ENCODE results near the gene TMEM43. TPM values are rescaled to one million over a fixed set of nuclear protein-coding genes. Genes with fewer than 3 reads are reported as not detected.

The TMEM43 gene
- total and polyA plus RNA-seq, 2 of the 8 experiments (the other 6 are each of a cell fraction or from before 2014, with no cell fraction given): 27.0 to 33.7 TPM

GRCh38 chr3:14145670-14146380 lies 21.0 kb downstream of the TMEM43 start:
- Histone ChIP-seq H3K4me2 (ENCODE audit: insufficient read depth in 1 of 2, low read depth in 2 of 2, low read length in 2 of 2) (no peak overlapping the region), H3K56ac (replicated peaks; ENCODE audit: insufficient read length, low read depth, low read length) (no peak overlapping the region), H2BK20ac (ENCODE audit: low read length) (no peak overlapping the region), H3K4me3 (ENCODE audit: extremely low read depth in 1 of 4, insufficient read depth in 2 of 4, low read depth in 3 of 4, low read length in 4 of 4) (no peak overlapping the region), H2BK15ac (ENCODE audit: low read length) (no peak overlapping the region), H2BK12ac (ENCODE audit: low read depth, low read length) (peak overlapping the region; percentile 18; the same call in 1 of the 2 replicates), H3K23ac (ENCODE audit: insufficient read length) (no peak overlapping the region), H4K8ac (ENCODE audit: extremely low read depth, insufficient read depth, low read length) (no peak overlapping the region; the same call in 1 of the 2 replicates), H3K27me3 (replicated peaks in 1 of 4; ENCODE audit: control insufficient read depth in 3 of 4, extremely low read depth in 1 of 4, insufficient read depth in 3 of 4, low read length in 3 of 4) (no peaks in the 10 kb centered on the region), H2AFZ (ENCODE audit: low read length) (no peak overlapping the region), H4K91ac (replicated peaks; ENCODE audit: insufficient read length, low read length) (no peak overlapping the region), H3K23me2 (ENCODE audit: low read depth, low read length) (no peaks in the 10 kb centered on the region), H4K5ac (ENCODE audit: insufficient read length, low read depth, low read length) (peak overlapping the region; percentile 12), H2AK5ac (ENCODE audit: low read depth, low read length) (no peak overlapping the region; the same call in 1 of the 2 replicates), H3K9me3 (ENCODE audit: insufficient read depth in 2 of 2, low read depth in 1 of 2, low read length in 1 of 2) (no peaks in the 10 kb centered on the region), H3K4ac (replicated peaks; ENCODE audit: insufficient read length, low read depth, low read length) (no peak overlapping the region), H4K20me1 (replicated peaks in 1 of 2; ENCODE audit: control insufficient read depth in 1 of 2, insufficient read depth in 2 of 2, low read length in 2 of 2) (peaks cover 2 to 6% of the 10 kb centered on the region in 2 experiments), H2BK120ac (replicated peaks; ENCODE audit: low read depth, low read length) (no peak overlapping the region), H3K79me1 (ENCODE audit: low read depth, low read length) (no peaks in the 10 kb centered on the region), H3K36me3 (ENCODE audit: control insufficient read depth in 2 of 4, insufficient read depth in 4 of 4, low read length in 3 of 4) (peaks cover 0 to 14% (median 7%) of the 10 kb centered on the region in 4 experiments; a peak in 5 of 8 replicates), H3K79me2 (ENCODE audit: control insufficient read depth in 1 of 2, insufficient read depth in 2 of 2, low read length in 2 of 2) (no peaks in the 10 kb centered on the region), H3K18ac (ENCODE audit: extremely low read depth, low read length) (no peak overlapping the region), H2BK5ac (ENCODE audit: low read depth, low read length) (no peak overlapping the region; the same call in 1 of the 2 replicates), H3K9ac (replicated peaks in 1 of 4; ENCODE audit: extremely low read depth in 1 of 4, low read depth in 3 of 4, low read length in 3 of 4) (no peak overlapping the region), H3K4me1 (replicated peaks in 1 of 4; ENCODE audit: control insufficient read depth in 3 of 4, insufficient read depth in 4 of 4, low read length in 3 of 4) (peaks cover 0 to 14% (median 9%) of the 10 kb centered on the region in 4 experiments; a peak in 6 of 7 replicates), H3K14ac (ENCODE audit: insufficient read length) (no peak overlapping the region), H3K27ac (ENCODE audit: low read depth, low read length) (no peak overlapping the region; the same call in 1 of the 2 replicates)
- ChIA-PET CTCF (ENCODE audit: partially characterized antibody) (interaction anchor here (0.6 to 4.3 kb wide), 14 partner anchors 8 to 388 kb away, joined by 3 to 22 read pairs (median 4); partner anchors contain the start of genes CHCHD4 and TMEM43), POLR2A (ENCODE audit: partially characterized antibody) (interaction anchor here (1.1 to 2.9 kb wide), 8 partner anchors 11 to 250 kb away, joined by 3 to 15 read pairs (median 6); partner anchors contain the start of genes CHCHD4 and TMEM43)
- TF ChIP-seq CHD2 (IDR thresholded peaks at IDR 0.05; ENCODE audit: low read length) (no peak), CTCF (IDR thresholded peaks at IDR 0.05; ENCODE audit: control extremely low read depth in 1 of 3, insufficient read depth in 1 of 3, low read depth in 1 of 3, low read length in 3 of 3) (peak; percentile 1 to 13 (median 13); a peak in 2 of 4 replicates)
- DNase-seq (ENCODE audit: low read depth in 1 of 2, low spot score in 2 of 2): no peak
- FAIRE-seq: no peak
- WGBS, 2 experiments (ENCODE audit: extremely low coverage in 1 of 2, insufficient coverage in 1 of 2, insufficient read length in 1 of 2, insufficient replicate concordance in 2 of 2, low coverage in 1 of 2, low lambda C conversion rate in 2 of 2, missing lambda C conversion rate in 1 of 2): 81% methylated on average over 10 of the region's 10 CpGs; no CpG with 5 or more reads in 1 of the 2 experiments
